Measurements from ENCODE around the gene CCDC141. TPM values are rescaled to one million over a fixed set of nuclear protein-coding genes. Genes with fewer than 3 reads are reported as not detected.

Gene CCDC141
- total RNA-seq, 5 donors from 2014 or later (not counting 1 experiment from before 2014, with no cell fraction given): 13.2 to 44.8 (median 16.8) TPM

DNA sequence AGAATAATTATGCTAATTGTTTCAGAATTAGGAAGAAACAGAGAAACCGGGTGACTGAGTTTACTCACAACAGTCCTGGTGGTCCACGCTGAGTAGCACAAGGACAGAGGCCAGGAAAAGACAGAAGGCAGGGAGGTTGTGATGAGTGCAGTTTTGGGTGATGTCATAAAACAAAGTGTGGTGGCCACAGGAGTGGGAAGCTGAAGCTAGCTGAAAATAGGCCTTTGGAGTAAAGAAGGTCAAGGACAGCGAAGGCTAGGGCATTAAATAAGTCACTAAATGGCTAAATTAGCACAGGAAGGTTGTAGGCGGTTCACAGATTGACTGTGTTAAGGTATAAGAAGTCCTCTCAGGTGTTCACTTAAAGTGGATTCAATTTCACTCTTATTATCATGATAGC is 121.9 kb downstream of the CCDC141 start:
- no peaks in the 10 kb centered on the region for H3K4me1 ChIP-seq (ENCODE audit: control insufficient read depth in 1 of 2, extremely low read depth in 1 of 2, insufficient read depth in 2 of 2, low read length in 2 of 2)
- ChIA-PET CTCF (interaction anchor here in 1 of 2 donors (0.6 kb wide), 1 partner anchor 14 kb away, joined by 3 read pairs; no protein-coding TSS in a partner anchor), POLR2A (no interaction called here)
- no peaks in the 10 kb centered on the region for H3K36me3 ChIP-seq (ENCODE audit: control insufficient read depth in 2 of 2, extremely low read depth in 1 of 2, insufficient read depth in 1 of 2, low read length in 1 of 2)
- H3K4me3 ChIP-seq (ENCODE audit: control insufficient read depth in 1 of 2, extremely low read depth in 1 of 2, low read length in 1 of 2): no peak overlapping the region
- H3K27ac ChIP-seq (ENCODE audit: low read length): no peak overlapping the region
- no peak overlapping the region for H3K4me3 Mint-ChIP-seq
- no peaks in the 10 kb centered on the region for H3K27me3 Mint-ChIP-seq
- 84% methylated on average over 3 of the region's 4 CpGs for WGBS (ENCODE audit: insufficient coverage)
- ATAC-seq (replicated peaks in 1 of 4): no peak
- no peaks in the 10 kb centered on the region for H3K27me3 ChIP-seq (replicated peaks in 1 of 2; ENCODE audit: control insufficient read depth in 2 of 2, extremely low read depth in 1 of 2, insufficient read depth in 2 of 2, low read length in 1 of 2)
- H3K9me3 ChIP-seq: no peaks in the 10 kb centered on the region
- H3K27ac Mint-ChIP-seq: no peak overlapping the region
- H3K4me1 Mint-ChIP-seq: no peaks in the 10 kb centered on the region
- no peak for DNase-seq
- H3K9me3 Mint-ChIP-seq: peaks cover 0 to 2% (median 0%) of the 10 kb centered on the region in 3 donors
- peaks cover 27% of the 10 kb centered on the region for H3K36me3 Mint-ChIP-seq

DNA sequence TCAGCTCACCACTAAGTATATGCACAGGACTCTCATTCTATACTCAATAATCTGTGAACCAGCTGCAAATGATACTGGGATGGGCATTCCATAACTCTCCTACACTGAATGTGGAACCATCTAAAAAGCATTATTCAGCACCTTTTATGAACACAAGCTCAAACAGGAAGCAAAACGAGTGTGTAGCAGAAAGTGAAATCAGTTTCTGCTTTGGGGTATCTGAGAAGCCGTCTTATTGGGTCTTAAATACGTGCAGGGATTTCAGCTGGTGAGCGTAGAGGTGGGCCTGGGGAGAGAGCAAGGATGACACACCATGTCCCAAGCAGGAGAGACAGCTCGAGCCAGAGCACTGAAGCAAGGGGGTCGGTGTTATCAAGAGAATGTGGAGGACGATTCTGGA is 122.8 kb downstream of the CCDC141 start:
- peaks cover 27% of the 10 kb centered on the region for H3K36me3 Mint-ChIP-seq
- Histone ChIP-seq H3K4me1 (ENCODE audit: control insufficient read depth in 1 of 2, extremely low read depth in 1 of 2, insufficient read depth in 2 of 2, low read length in 2 of 2) (no peaks in the 10 kb centered on the region), H3K9me3 (no peaks in the 10 kb centered on the region), H3K27me3 (replicated peaks in 1 of 2; ENCODE audit: control insufficient read depth in 2 of 2, extremely low read depth in 1 of 2, insufficient read depth in 2 of 2, low read length in 1 of 2) (no peaks in the 10 kb centered on the region), H3K36me3 (ENCODE audit: control insufficient read depth in 2 of 2, extremely low read depth in 1 of 2, insufficient read depth in 1 of 2, low read length in 1 of 2) (no peaks in the 10 kb centered on the region), H3K27ac (ENCODE audit: low read length) (no peak overlapping the region), H3K4me3 (ENCODE audit: control insufficient read depth in 1 of 2, extremely low read depth in 1 of 2, low read length in 1 of 2) (no peak overlapping the region)
- DNase-seq (no peak), ATAC-seq (replicated peaks in 1 of 4) (no peak)
- ChIA-PET POLR2A (no interaction called here), CTCF (interaction anchor here (0.6 to 0.9 kb wide), 3 partner anchors 11 to 14 kb away, joined by 3 to 4 read pairs (median 3); no protein-coding TSS in a partner anchor)
- no peaks in the 10 kb centered on the region for H3K27me3 Mint-ChIP-seq
- no peak overlapping the region for H3K27ac Mint-ChIP-seq
- H3K4me1 Mint-ChIP-seq: no peaks in the 10 kb centered on the region
- H3K9me3 Mint-ChIP-seq: peaks cover 0 to 2% (median 0%) of the 10 kb centered on the region in 3 donors
- 79% methylated on average over 4 of the region's 7 CpGs for WGBS (ENCODE audit: insufficient coverage)
- H3K4me3 Mint-ChIP-seq: no peak overlapping the region

DNA sequence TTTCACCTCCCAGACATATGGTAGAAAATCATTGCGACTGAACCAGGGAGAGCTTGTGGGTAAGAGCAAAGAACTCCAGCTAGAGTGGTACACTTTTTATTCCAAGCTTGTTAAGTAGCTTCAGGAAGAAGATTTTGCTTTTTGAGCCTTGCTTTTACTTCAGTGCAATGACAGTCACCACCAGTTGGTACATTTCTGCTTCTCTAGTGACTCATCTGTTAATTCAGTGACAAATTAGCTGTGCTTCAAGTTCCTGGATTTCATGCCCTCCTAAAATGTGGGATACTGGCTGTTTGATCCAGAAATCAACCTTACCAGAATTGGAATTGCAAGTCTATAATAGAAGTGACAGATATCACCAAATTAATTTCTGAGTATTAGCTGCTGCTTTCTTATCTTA is 125.1 kb downstream of the CCDC141 start:
- Histone ChIP-seq H3K4me1 (ENCODE audit: control insufficient read depth in 1 of 2, extremely low read depth in 1 of 2, insufficient read depth in 2 of 2, low read length in 2 of 2) (no peaks in the 10 kb centered on the region), H3K27me3 (replicated peaks in 1 of 2; ENCODE audit: control insufficient read depth in 2 of 2, extremely low read depth in 1 of 2, insufficient read depth in 2 of 2, low read length in 1 of 2) (no peaks in the 10 kb centered on the region), H3K36me3 (ENCODE audit: control insufficient read depth in 2 of 2, extremely low read depth in 1 of 2, insufficient read depth in 1 of 2, low read length in 1 of 2) (no peaks in the 10 kb centered on the region), H3K9me3 (no peaks in the 10 kb centered on the region), H3K4me3 (ENCODE audit: control insufficient read depth in 1 of 2, extremely low read depth in 1 of 2, low read length in 1 of 2) (no peak overlapping the region), H3K27ac (ENCODE audit: low read length) (no peak overlapping the region)
- CTCF ChIA-PET: interaction anchor here in 1 of 2 donors (0.6 kb wide), 1 partner anchor 130 kb away, joined by 4 read pairs; no protein-coding TSS in a partner anchor
- Mint-ChIP-seq H3K9me3 (no peaks in the 10 kb centered on the region), H3K27me3 (no peaks in the 10 kb centered on the region), H3K4me3 (no peak overlapping the region), H3K27ac (no peak overlapping the region), H3K4me1 (no peaks in the 10 kb centered on the region), H3K36me3 (peaks cover 16% of the 10 kb centered on the region)
- 33% methylated on average over 1 of the region's 1 CpG for WGBS (ENCODE audit: insufficient coverage)
- DNase-seq (no peak), ATAC-seq (replicated peaks in 1 of 4) (no peak)
- POLR2A ChIA-PET: no interaction called here

DNA sequence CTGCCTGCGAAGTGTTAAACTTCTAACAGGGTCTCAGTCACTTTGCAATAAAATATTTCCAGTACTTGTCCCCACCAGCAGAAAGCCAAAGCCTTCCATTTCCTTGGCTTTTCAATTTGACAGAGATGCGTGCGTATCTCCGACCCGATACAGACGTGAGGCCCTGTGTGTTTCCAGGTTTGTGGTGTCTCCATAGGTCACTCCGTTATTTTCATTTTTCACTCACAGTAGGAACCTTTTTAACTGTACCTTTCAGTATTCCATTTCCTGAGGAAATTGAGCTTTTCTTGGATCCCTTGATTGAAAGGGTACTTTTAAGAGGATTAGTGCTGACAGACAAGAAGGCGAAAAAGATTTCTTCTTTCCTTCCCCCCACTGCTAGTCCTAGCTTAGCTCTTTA is 126.4 kb downstream of the CCDC141 start:
- Histone ChIP-seq H3K9me3 (no peaks in the 10 kb centered on the region), H3K27me3 (replicated peaks in 1 of 2; ENCODE audit: control insufficient read depth in 2 of 2, extremely low read depth in 1 of 2, insufficient read depth in 2 of 2, low read length in 1 of 2) (no peaks in the 10 kb centered on the region), H3K4me3 (ENCODE audit: control insufficient read depth in 1 of 2, extremely low read depth in 1 of 2, low read length in 1 of 2) (no peak overlapping the region), H3K4me1 (ENCODE audit: control insufficient read depth in 1 of 2, extremely low read depth in 1 of 2, insufficient read depth in 2 of 2, low read length in 2 of 2) (no peaks in the 10 kb centered on the region), H3K27ac (ENCODE audit: low read length) (no peak overlapping the region), H3K36me3 (ENCODE audit: control insufficient read depth in 2 of 2, extremely low read depth in 1 of 2, insufficient read depth in 1 of 2, low read length in 1 of 2) (no peaks in the 10 kb centered on the region)
- H3K4me1 Mint-ChIP-seq: no peaks in the 10 kb centered on the region
- ATAC-seq (replicated peaks in 1 of 4) (no peak), DNase-seq (no peak)
- H3K36me3 Mint-ChIP-seq: peaks cover 18% of the 10 kb centered on the region
- H3K27ac Mint-ChIP-seq: no peak overlapping the region
- H3K9me3 Mint-ChIP-seq: no peaks in the 10 kb centered on the region
- ChIA-PET POLR2A (no interaction called here), CTCF (interaction anchor here (0.7 to 1.3 kb wide), 6 partner anchors 8 to 146 kb away, joined by 3 to 6 read pairs (median 4); no protein-coding TSS in a partner anchor)
- no peaks in the 10 kb centered on the region for H3K27me3 Mint-ChIP-seq
- H3K4me3 Mint-ChIP-seq: no peak overlapping the region
- WGBS (ENCODE audit: insufficient coverage): 100% methylated on average over 1 of the region's 8 CpGs

DNA sequence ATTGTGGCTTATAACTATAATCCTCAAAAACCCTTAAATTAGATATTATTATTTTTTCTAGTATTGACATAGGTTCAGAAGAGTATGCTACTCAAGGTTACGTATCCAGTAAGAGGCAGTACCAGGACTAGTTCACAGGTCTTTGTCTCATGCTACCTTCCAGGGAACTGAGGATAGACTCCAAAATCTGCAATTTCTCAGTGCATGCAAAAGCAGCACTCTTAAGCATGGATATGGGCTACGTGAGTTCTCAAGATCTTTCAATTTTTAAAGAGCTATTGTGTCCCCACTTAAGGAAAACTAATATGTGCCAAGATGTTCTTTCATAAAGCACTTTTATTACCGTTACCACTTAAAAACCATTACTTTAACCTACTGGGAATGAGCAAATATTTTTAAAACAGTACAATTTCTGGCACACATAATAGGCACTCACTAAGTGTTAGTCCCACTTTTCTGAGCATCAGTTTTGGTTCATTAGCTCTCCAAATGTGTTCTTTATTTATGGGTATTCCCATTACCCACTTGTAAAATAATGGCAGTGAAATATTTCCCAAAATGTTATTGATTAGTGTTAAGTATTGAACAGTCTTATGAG is 128.9 kb downstream of the CCDC141 start:
- Mint-ChIP-seq H3K4me1 (no peaks in the 10 kb centered on the region), H3K4me3 (no peak overlapping the region), H3K27ac (no peak overlapping the region), H3K27me3 (no peaks in the 10 kb centered on the region), H3K36me3 (peaks cover 16% of the 10 kb centered on the region), H3K9me3 (no peaks in the 10 kb centered on the region)
- Histone ChIP-seq H3K36me3 (ENCODE audit: control insufficient read depth in 2 of 2, extremely low read depth in 1 of 2, insufficient read depth in 1 of 2, low read length in 1 of 2) (peaks cover 0 to 3% of the 10 kb centered on the region in 2 donors), H3K4me3 (ENCODE audit: control insufficient read depth in 1 of 2, extremely low read depth in 1 of 2, low read length in 1 of 2) (no peak overlapping the region), H3K27me3 (replicated peaks in 1 of 2; ENCODE audit: control insufficient read depth in 2 of 2, extremely low read depth in 1 of 2, insufficient read depth in 2 of 2, low read length in 1 of 2) (no peaks in the 10 kb centered on the region), H3K9me3 (no peaks in the 10 kb centered on the region), H3K27ac (ENCODE audit: low read length) (no peak overlapping the region), H3K4me1 (ENCODE audit: control insufficient read depth in 1 of 2, extremely low read depth in 1 of 2, insufficient read depth in 2 of 2, low read length in 2 of 2) (no peaks in the 10 kb centered on the region)
- ChIA-PET POLR2A (no interaction called here), CTCF (no interaction called here)
- no peak for ATAC-seq (replicated peaks in 1 of 4)
- no peak for DNase-seq
- WGBS (ENCODE audit: insufficient coverage): no CpG with 5 or more reads among the region's 3 CpGs

DNA sequence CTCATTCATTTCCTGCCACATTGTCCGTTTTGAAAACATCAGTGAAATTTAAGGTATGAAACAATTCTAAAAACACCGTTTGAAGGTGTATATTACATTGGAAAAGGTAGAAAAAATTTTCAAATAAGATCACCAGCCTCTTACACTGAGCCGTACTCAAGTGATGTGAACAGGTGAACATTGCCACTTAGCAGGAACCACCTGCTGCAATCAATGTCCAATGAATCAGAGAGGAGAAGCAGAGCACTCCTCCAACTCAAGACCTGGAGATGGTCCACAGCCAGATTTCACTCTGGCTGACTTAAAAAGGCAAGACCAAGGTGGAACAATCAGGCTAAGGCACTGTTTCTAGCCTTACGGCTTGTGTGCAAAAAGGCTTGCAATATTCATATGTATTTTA is 132.4 kb downstream of the CCDC141 start:
- no peak overlapping the region for H3K4me3 ChIP-seq (ENCODE audit: control insufficient read depth in 1 of 2, extremely low read depth in 1 of 2, low read length in 1 of 2)
- ATAC-seq (replicated peaks in 1 of 4) (no peak), DNase-seq (no peak)
- no peaks in the 10 kb centered on the region for H3K27me3 Mint-ChIP-seq
- H3K27ac ChIP-seq (ENCODE audit: low read length): no peak overlapping the region
- WGBS (ENCODE audit: insufficient coverage): no CpG with 5 or more reads among the region's 4 CpGs
- H3K4me1 Mint-ChIP-seq: peaks cover 2 to 5% (median 3%) of the 10 kb centered on the region in 3 donors
- CTCF ChIA-PET: no interaction called here
- H3K36me3 Mint-ChIP-seq: peaks cover 8% of the 10 kb centered on the region
- H3K36me3 ChIP-seq (ENCODE audit: control insufficient read depth in 2 of 2, extremely low read depth in 1 of 2, insufficient read depth in 1 of 2, low read length in 1 of 2): peaks cover 0 to 3% of the 10 kb centered on the region in 2 donors
- POLR2A ChIA-PET: no interaction called here
- H3K4me1 ChIP-seq (ENCODE audit: control insufficient read depth in 1 of 2, extremely low read depth in 1 of 2, insufficient read depth in 2 of 2, low read length in 2 of 2): no peaks in the 10 kb centered on the region
- H3K9me3 ChIP-seq: no peaks in the 10 kb centered on the region
- H3K9me3 Mint-ChIP-seq: no peaks in the 10 kb centered on the region
- H3K27ac Mint-ChIP-seq: no peak overlapping the region
- no peak overlapping the region for H3K4me3 Mint-ChIP-seq
- no peaks in the 10 kb centered on the region for H3K27me3 ChIP-seq (replicated peaks in 1 of 2; ENCODE audit: control insufficient read depth in 2 of 2, extremely low read depth in 1 of 2, insufficient read depth in 2 of 2, low read length in 1 of 2)
